Activated naive CD8-positive, alpha-beta T cell treated with anti-CD3 and anti-CD28 coated beads, Interleukin-2, amount 10 ng/mL, durations not matched to agents 7 days and 5 days (primary cell): Measurements from ENCODE around the gene CCDC154. TPM values are rescaled to one million over a fixed set of nuclear protein-coding genes. Genes with fewer than 3 reads are reported as not detected.
A peak's percentile ranks its signal among the peaks of the same experiment; 100 is the strongest.
"Not testable (repeated sequence)": the region's sequence is repeated elsewhere in the genome, so short reads cannot be mapped to it uniquely, and the experiment has no call there.

Experiments
- ATAC-seq: fragments of 150-1000 bp; cut with Tn5 transposase; one replicate; pipeline ENCODE4 v1.10.0; 2021; ENCODE audit warnings: low read depth, moderate library complexity
- POLR2A ChIA-PET: fragments of 350-600 bp; sonication (Branson Sonifier 250); formaldehyde crosslinking; loops from one replicate; lab custom pipeline; 2021; ENCODE audit warnings: antibody characterized with exemption; lab: Charles Lee
- DNase-seq: peaks from one replicate; pipeline ENCODE4 v3.0.0; 2021
- H3K27ac Mint-ChIP-seq: one replicate; pipeline ENCODE4 v1.8.0; 2022; ENCODE audit warnings: mild to moderate bottlenecking, mixed read lengths
- H3K27me3 Mint-ChIP-seq: one replicate; pipeline ENCODE4 v1.8.0; 2022; ENCODE audit warnings: mild to moderate bottlenecking, moderate library complexity, mixed read lengths
- H3K36me3 Mint-ChIP-seq: one replicate; pipeline ENCODE4 v1.8.0; 2021; ENCODE audit warnings: mild to moderate bottlenecking, mixed read lengths
- H3K4me1 Mint-ChIP-seq: one replicate; pipeline ENCODE4 v1.8.0; 2021; ENCODE audit warnings: mixed read lengths
- H3K4me3 Mint-ChIP-seq: one replicate; pipeline ENCODE4 v1.8.0; 2022; ENCODE audit warnings: mild to moderate bottlenecking, moderate library complexity, mixed read lengths
- H3K9me3 Mint-ChIP-seq: one replicate; pipeline ENCODE4 v1.8.0; 2021; ENCODE audit warnings: mixed read lengths
- total RNA-seq, 2 experiments: library from RNA; stranded (reverse); gene quantifications; one replicate each; pipeline ENCODE4 v1.2.3, GENCODE V29; 2021

CCDC154 gene
- total RNA-seq, 2 experiments from 2014 or later, result 6.1 to 6.5 TPM

- Mint-ChIP-seq H3K36me3 (no peaks in the 10 kb centered on the region), H3K27ac (no peak overlapping the region), H3K27me3 (no peaks in the 10 kb centered on the region), H3K4me3 (no peak overlapping the region), H3K9me3 (no peaks in the 10 kb centered on the region), H3K4me1 (peaks cover 1% of the 10 kb centered on the region)
- DNase-seq, result no peak
- POLR2A ChIA-PET, result interaction anchor here (0.8 kb wide), 1 partner anchor 11 kb away, joined by 4 read pairs; no protein-coding TSS in a partner anchor
- ATAC-seq, result no peak
Measured at GRCh38 chr16:1481906-1482835, 37.8 kb upstream of the CCDC154 start.

- DNase-seq, H3K9me3 Mint-ChIP-seq, H3K27ac Mint-ChIP-seq, H3K4me3 Mint-ChIP-seq, H3K27me3 Mint-ChIP-seq, H3K4me1 Mint-ChIP-seq, ATAC-seq, H3K36me3 Mint-ChIP-seq: not testable (repeated sequence)
- POLR2A ChIA-PET, result interaction anchor here (1.1 kb wide), 1 partner anchor 14 kb away, joined by 4 read pairs; the partner anchor contains the start of gene TELO2
Measured at GRCh38 chr16:1478937-1479336, 34.6 kb upstream of the CCDC154 start.

GRCh38 chr16:1477033-1477432 is 32.7 kb upstream of the CCDC154 start:
- Mint-ChIP-seq H3K4me3 (no peak overlapping the region), H3K36me3 (no peaks in the 10 kb centered on the region), H3K9me3 (no peaks in the 10 kb centered on the region), H3K27me3 (no peaks in the 10 kb centered on the region), H3K27ac (no peak overlapping the region), H3K4me1 (peaks cover 17% of the 10 kb centered on the region)
- ATAC-seq (no peak), DNase-seq (no peak)
- POLR2A ChIA-PET, result interaction anchor here (1.5 kb wide), 1 partner anchor 97 kb away, joined by 3 read pairs; no protein-coding TSS in a partner anchor

GRCh38 chr16:1475552-1476114 is 31.3 kb upstream of the CCDC154 start:
- no peak for ATAC-seq
- POLR2A ChIA-PET, result interaction anchor here (0.6 to 1.3 kb wide), 4 partner anchors 17 to 60 kb away, joined by 3 to 6 read pairs (median 3); partner anchors contain the start of genes TELO2 and UQCC4
- Mint-ChIP-seq H3K27ac (peak overlapping the region; percentile 87), H3K4me1 (peaks cover 15% of the 10 kb centered on the region), H3K9me3 (no peaks in the 10 kb centered on the region), H3K27me3 (no peaks in the 10 kb centered on the region), H3K36me3 (no peaks in the 10 kb centered on the region), H3K4me3 (peak overlapping the region; percentile 88)
- no peak for DNase-seq

- peak within 1 kb of the TSS; percentile 88 for H3K4me3 Mint-ChIP-seq
- H3K9me3 Mint-ChIP-seq, result no peaks in the 10 kb centered on the region
- POLR2A ChIA-PET, result interaction anchor here (1.1 to 1.3 kb wide), 2 partner anchors 18 to 55 kb away, joined by 3 to 6 read pairs; partner anchors contain the start of genes TELO2 and UQCC4
Measured at GRCh38 chr16:1474796-1475551, 30.6 kb upstream of the CCDC154 start, which contains the start of gene CLCN7. Gene CLCN7, minus strand, starts transcription at chr16:1475028. Its CDS starts 54 bp downstream, at chr16:1474974.

GRCh38 chr16:1474082-1474795 is 29.9 kb upstream of the CCDC154 start:
- POLR2A ChIA-PET, result no interaction called here
- no peaks in the 10 kb centered on the region for H3K9me3 Mint-ChIP-seq
- H3K36me3 Mint-ChIP-seq, result no peaks in the 10 kb centered on the region
- peaks cover 19% of the 10 kb centered on the region for H3K4me1 Mint-ChIP-seq
- H3K27me3 Mint-ChIP-seq, result no peaks in the 10 kb centered on the region
- DNase-seq (no peak), ATAC-seq (peak; percentile 4)
- no peak overlapping the region for H3K27ac Mint-ChIP-seq
- H3K4me3 Mint-ChIP-seq, result peak overlapping the region; percentile 73

More at GRCh38 chr16:1474796-1475551, 30.6 kb upstream of the CCDC154 start, which contains the start of gene CLCN7:
- H3K36me3 Mint-ChIP-seq, result no peaks in the 10 kb centered on the region
- DNase-seq (peak; percentile 95), ATAC-seq (peak; percentile 88)
- peaks cover 17% of the 10 kb centered on the region for H3K4me1 Mint-ChIP-seq
- H3K27me3 Mint-ChIP-seq, result no peaks in the 10 kb centered on the region
- peak within 1 kb of the TSS; percentile 87 for H3K27ac Mint-ChIP-seq

GRCh38 chr16:1472974-1473373 is 28.6 kb upstream of the CCDC154 start:
- H3K27me3 Mint-ChIP-seq, result no peaks in the 10 kb centered on the region
- H3K27ac Mint-ChIP-seq, result peak overlapping the region; percentile 59
- no peaks in the 10 kb centered on the region for H3K36me3 Mint-ChIP-seq
- no peaks in the 10 kb centered on the region for H3K9me3 Mint-ChIP-seq
- H3K4me3 Mint-ChIP-seq, result peak overlapping the region; percentile 63
- no peak for DNase-seq
- no peak for ATAC-seq
- POLR2A ChIA-PET, result interaction anchor here (0.7 kb wide), 3 partner anchors 52 to 683 kb away, joined by 3 to 5 read pairs (median 5); partner anchors contain the start of gene TRAF7
- peaks cover 19% of the 10 kb centered on the region for H3K4me1 Mint-ChIP-seq

- Mint-ChIP-seq H3K4me1 (peaks cover 19% of the 10 kb centered on the region), H3K27me3 (no peaks in the 10 kb centered on the region), H3K4me3 (no peak overlapping the region), H3K27ac (no peak overlapping the region), H3K9me3 (no peaks in the 10 kb centered on the region), H3K36me3 (no peaks in the 10 kb centered on the region)
- ATAC-seq, result no peak
- POLR2A ChIA-PET, result no interaction called here
- DNase-seq, result no peak
Measured at GRCh38 chr16:1471569-1472194, 27.3 kb upstream of the CCDC154 start.

- no peak for DNase-seq
- POLR2A ChIA-PET, result no interaction called here
- Mint-ChIP-seq H3K27me3 (no peaks in the 10 kb centered on the region), H3K9me3 (no peaks in the 10 kb centered on the region), H3K36me3 (no peaks in the 10 kb centered on the region), H3K4me1 (peaks cover 16% of the 10 kb centered on the region), H3K27ac (peak overlapping the region; percentile 42), H3K4me3 (no peak overlapping the region)
- no peak for ATAC-seq
Measured at GRCh38 chr16:1470481-1471251, 26.3 kb upstream of the CCDC154 start.

- Mint-ChIP-seq H3K36me3 (no peaks in the 10 kb centered on the region), H3K4me1 (peaks cover 14% of the 10 kb centered on the region), H3K9me3 (no peaks in the 10 kb centered on the region), H3K27ac (no peak overlapping the region), H3K27me3 (no peaks in the 10 kb centered on the region), H3K4me3 (peak overlapping the region; percentile 6)
- no peak for ATAC-seq
- DNase-seq, result no peak
- POLR2A ChIA-PET, result no interaction called here
Measured at GRCh38 chr16:1469693-1470201, 25.4 kb upstream of the CCDC154 start.

GRCh38 chr16:1469141-1469540 is 24.8 kb upstream of the CCDC154 start:
- DNase-seq, POLR2A ChIA-PET, H3K4me3 Mint-ChIP-seq, H3K9me3 Mint-ChIP-seq, ATAC-seq, H3K27ac Mint-ChIP-seq, H3K36me3 Mint-ChIP-seq, H3K27me3 Mint-ChIP-seq: not testable (repeated sequence)
- H3K4me1 Mint-ChIP-seq, result peaks cover 13% of the 10 kb centered on the region
